CMK (cell line): ENCODE measurements around the gene ZNF277.
"Not testable (repeated sequence)": the region's sequence is repeated elsewhere in the genome, so short reads cannot be mapped to it uniquely, and the experiment has no call there.

Source experiments
- DNase-seq: peaks from one replicate; pipeline ENCODE4 v3.0.0-alpha.2; 2010; ENCODE audit warnings: low read depth

ZNF277 gene

DNA sequence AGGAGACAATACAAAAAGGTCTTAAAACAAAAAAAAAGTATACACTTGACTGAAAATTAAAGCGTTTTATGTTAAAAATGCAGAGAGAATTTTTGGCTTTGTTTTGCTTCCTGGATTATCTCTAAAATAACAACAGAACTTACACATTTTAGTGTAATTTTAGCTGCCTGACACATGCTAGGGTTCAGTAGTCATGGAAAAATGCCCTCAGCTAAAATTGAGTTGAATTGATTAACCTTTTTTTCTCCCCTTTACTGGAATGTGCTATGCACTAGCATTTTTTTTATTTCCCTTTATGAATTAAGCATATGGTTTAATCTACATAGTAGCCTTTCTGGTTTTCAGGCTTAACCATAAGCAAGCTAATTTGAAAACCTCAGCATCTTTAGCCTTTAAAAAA, 89.9 kb downstream of the ZNF277 start:
- DNase-seq = no peak

DNA sequence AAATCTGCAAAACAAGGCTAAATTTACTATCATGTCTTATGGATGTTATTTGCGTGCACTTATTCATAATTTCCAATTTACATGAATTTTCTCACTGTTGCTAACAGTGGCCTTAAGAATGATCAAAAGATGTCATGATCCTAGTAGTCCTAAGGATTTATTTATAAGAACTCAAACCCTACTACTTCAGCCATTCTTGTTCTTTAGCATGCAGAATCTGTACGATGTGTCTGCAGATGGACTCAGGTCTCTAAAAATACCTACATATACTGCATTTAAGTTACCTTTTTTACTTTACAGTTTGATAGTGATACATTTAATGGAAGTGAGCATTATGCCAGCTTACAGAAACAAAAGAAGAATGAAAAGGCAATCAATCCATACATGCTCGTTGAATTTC, 91.2 kb downstream of the ZNF277 start:
- DNase-seq = no peak

DNA sequence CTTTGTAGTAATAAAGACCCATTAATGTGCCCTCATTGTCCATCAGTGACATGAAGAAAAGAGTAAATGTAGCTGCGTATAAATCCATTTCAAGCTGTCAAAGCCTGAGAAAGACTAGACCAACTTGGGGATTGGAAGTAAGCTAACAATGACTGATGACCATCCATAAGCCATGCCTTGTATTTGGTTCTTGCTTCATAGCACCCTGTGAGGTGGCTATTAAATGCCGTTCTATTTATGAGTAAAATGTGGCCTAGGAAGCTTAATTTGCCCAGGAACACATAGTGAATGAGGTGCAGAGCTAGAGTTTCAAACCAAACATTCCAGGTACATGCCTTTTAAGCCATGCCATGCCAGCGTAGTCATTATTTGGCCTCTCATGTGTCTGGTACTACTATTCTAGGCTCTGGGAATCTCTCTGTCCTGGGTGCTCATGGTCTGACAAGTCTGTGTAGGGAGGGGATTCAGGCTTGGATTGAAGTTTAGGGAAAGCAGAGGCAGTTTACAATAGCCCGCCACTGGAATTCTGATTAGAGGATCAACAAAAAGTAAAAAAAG, 92.1 kb downstream of the ZNF277 start:
- DNase-seq = no peak

DNA sequence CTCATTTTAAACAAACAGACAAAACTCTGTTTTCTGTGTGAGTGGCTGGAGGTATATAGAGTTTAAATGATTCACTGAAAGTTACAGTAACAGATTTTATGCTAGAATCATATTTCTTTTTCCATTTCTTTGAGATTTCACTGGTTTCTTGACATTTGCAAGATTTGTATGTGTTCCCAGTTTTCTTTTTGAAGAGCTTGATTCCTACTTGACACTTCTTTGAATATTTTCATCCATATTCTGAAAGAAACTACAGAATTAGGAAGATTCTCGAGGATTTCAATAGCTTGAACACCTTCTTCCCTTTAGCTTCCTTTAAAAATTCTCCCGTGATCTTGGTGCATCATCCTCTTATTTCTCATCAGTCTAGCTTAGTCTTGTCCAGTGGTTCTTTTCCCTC, 93.6 kb downstream of the ZNF277 start:
- no peak for DNase-seq

DNA sequence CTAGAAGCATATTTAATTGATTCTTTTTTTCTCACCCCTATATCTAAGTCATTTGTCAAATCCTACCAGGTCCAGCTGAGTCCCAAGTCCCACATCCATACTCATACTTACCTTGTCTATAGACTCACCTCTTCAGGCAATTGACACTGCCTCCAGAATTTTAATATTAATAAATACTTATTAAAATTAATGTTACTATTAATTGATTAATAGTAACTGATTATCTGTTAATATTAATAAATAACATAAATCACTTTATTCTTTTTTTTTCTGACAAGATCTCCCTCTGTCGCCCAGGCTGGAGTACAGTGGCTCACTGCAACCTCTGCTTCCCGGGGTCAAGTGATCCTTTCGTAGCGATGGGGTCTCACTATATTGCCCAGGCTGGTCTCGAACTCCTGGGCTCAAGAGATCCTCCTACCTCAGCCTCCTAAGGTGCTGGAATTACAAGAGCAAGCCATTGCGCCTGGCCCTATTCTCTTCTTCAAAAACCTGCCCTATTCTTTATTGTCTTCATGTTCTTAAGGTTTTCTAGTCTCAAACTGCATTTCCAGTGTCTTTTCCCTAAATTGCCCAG, 94.4 kb downstream of the ZNF277 start:
- DNase-seq = no peak

DNA sequence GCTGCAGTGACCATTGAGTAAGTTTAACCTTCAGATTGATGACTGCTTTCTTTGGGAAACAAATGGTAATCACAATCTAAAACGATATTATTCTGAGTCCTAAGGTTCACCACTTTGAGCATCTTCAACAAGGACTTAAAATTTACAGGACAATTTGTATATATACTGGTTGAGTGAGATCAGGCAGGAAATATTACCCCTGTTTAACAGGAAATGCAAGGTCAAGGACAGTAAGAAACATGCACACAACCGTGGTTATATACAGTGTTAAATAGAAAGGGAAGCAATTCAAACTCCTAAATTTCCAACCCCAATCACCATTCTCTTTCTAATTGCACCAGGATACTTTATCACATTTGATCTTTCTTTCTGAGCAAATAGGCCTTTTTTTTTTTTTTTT, 96.1 kb downstream of the ZNF277 start:
- DNase-seq = no peak

DNA sequence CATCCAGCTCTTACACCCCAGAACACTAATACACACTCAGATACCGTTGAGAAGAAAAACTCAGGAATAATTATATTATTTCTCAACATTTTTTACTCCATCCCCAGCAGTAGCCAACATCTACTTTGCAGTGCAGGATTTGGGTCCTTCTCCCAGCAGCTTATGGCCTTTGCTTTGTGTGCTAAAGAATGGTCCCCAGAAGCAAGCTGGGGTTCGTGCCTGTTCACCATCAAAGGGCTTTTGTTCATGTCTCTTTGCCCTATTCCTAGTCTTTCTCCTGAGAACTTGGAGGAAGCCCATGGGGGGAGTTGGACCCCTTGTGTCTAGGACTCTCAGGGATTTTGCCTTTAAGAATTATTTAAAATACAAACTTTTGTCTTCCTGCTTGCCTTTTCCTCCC, 100.4 kb downstream of the ZNF277 start:
- DNase-seq = no peak

DNA sequence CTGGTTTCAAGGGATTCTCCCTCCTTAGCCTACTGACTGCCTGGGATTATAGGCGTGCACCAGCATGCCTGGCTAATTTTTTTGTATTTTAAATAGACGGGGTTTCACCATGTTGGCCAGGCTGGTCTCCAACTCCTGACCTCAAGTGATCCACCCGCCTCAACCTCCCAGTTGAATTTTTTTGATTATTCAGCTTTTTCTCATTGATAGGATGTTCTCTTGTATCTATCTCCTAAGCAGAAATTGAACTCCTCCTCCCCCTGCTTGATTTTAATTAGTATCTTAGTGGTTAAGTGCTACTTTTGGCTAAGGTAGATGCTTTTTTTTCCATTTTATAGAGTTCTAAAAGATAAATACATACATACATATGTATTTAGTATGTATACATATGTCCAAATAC, 101.0 kb downstream of the ZNF277 start:
- no peak for DNase-seq

DNA sequence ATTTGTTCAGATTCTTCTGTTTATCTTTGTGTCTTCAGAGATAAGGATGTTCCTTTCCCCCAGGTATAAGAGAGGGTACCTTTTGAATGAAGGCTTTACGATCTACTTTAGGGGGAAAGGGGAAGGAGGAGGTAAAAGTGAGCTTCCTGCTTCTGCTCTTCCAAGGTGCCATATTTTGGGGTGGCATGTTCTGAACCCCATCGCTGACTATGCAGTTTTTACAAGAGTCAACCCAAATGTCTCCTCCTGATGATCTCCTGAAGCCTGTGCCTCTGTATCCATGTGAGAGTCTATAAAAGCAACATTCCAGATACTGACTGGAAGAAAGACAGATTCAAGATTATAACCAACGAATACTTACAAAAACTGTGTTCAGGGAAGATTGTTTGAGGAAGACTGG, 102.5 kb downstream of the ZNF277 start:
- DNase-seq = no peak

DNA sequence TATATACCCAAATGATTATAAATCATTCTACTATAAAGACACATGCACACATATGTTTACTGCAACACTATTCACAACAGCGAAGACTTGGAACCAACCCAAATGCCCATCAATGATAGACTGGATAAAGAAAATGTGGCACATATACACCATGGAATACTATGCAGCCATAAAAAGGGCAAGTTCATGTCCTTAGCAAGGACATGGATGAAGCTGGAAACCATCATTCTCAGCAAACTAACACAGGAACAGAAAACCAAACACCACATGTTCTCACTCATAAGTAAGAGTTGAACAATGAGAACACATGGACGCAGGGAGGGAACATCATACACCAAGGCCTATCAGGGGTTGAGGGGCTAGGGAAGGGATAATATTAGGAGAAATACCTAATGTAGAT, 110.3 kb downstream of the ZNF277 start:
- not testable (repeated sequence) for DNase-seq

DNA sequence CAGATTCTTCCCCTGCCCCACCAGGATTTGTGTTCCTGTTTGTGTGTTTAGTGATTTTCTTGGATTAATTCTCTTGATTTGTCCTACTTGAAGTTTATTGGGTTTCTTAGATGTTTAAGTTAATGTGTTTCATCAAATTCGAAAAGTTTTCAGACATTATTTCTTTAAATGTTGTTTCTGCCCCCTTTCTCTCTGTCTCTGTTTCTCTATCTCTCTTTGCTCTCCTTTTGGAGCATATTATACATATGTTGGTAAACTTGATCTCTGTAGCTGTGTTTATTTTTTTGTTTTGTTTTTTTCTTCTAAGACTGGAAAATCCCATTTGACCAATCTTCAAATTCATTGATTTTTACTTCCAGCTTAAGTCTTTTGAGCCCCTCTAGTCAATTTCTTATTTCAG, 115.6 kb downstream of the ZNF277 start:
- no peak for DNase-seq

DNA sequence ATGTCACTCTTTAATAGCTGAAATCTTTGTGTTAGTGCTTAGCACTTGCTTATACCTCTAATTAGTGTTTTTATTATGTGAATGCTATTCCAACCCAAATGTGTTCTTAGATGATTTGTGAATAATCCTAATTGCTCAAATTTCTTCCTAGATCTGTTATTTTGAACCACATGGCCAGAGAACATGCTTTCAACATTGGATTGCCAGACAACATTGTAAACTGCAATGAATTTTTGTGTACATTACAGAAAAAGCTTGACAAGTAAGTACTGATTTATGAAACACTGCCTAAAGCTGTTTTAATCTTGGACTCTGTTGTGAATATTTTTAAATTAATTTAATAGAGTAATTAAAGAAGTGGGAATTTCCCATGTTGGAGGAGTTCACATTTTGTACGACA, 121.1 kb downstream of the ZNF277 start:
- no peak for DNase-seq

DNA sequence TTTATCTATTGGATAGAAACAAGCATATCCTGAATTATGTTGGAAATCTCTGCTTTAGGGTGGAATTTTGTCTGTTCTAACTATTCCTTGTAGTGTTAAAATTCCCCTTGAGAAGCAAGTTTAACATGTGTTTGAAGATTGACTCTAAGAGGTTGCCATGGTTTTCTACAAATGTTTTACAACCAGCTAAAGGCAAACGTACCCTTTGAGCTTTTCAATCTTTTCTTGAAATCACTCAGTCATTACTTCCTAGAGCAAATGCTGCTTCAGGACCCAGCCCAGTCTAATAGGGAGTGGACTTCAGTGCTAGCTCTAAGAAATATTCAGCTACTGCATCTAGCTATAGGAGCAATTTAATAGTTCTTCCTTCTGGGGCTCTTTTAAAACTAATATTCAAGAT, 125.0 kb downstream of the ZNF277 start:
- no peak for DNase-seq

DNA sequence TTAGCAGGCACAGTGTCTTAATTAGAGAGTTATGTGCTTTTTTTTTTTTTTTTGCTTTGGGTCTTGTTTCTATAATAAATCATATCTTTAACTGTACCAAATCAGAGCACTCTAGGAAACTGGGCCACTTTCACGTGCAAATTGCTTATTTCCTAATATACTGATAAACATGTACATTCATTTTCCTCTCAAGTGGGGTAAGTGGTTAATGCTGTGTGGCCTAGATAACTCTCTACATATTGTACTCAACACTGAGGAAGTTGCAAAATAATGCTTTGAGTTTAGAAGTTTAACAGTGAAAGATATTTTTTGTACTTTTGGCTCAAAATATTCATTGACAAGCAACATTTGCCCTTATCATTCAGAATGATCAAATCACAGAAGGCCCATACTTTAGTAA, 127.9 kb downstream of the ZNF277 start:
- DNase-seq = no peak

DNA sequence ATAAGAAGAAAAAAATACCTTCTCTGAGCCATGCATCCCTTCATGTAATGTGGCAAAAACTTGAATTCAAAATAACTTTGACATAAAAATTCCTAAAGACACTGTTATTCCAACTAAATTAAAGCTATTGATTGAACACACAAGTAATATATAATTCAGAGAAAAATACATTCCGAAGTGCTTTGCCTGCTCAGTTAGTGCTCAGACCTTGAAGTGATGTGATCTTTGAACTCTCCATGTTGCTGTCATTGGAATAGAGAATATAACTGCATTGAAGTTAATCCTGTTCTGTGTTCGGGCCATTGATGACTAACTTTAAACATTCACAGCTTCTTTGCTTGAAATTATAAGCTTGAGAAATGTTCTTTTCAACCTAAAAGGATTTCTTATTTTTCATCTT, 129.8 kb downstream of the ZNF277 start:
- DNase-seq = no peak

DNA sequence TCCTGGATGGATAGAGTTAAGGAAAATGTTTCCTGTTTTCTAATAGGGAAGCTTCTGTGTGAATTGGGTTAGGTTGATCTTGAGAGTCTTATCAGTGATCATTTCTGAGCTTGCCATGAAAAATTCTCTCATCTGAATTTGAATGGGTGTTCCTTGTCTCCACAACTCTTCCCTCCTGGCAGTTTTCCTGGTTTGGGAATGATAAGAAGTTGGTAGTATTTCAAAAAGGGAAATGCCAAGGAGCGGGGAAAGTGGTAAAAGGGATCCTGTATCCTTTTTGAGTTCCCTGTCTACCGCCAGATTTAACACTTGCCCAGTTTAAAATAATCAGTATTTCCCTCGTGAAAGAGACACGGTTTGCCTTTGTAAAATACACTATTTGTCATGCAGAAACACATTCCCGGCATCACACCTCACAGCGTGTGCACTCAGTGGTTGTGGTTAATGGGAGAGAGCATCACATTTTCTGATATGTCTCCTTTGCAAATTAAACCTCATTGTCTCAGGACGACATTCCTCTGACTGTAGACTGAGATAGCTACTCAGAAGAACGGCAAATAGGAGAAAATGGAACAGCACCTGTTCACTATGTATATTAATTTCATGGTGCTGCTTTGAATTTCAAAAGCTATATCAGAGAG, 130.6 kb downstream of the ZNF277 start:
- no peak for DNase-seq

DNA sequence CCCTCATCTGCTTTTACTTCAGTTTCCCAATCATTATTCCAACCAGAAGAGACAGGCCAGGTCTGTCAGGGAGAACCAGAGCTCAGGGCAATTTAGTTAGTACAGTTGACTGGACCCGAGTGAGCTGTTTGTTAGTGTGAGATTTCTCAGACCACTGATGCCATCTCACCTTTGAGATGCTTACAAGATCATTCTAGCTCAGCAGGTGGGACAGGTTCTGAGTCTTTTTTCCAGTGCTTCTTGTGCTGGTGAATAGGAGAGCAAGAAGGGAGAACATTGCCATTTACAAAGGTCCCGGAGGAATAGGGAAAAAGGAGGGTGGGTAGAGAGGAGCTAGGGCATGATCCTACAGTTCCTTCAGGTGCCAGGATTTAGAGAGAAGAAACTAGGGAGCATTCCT, 131.4 kb downstream of the ZNF277 start:
- no peak for DNase-seq

DNA sequence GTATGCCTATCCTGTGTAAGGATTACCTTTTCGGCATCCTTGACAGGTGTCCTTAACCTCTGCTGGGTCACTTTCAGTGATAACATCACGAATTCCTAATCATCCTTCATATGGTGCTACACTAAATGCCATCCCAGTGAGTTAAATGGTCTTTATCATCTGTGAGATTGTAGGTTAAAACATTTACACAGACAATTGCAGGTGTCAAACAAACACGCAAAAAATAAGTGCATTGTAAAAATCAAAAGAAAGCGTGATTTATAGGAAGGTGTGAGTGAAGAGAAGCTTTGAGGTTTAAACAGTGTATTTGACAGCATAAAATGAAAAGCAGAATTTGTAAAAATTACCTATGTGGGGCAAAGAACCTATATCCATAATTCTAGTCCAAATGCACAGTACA, 132.3 kb downstream of the ZNF277 start:
- DNase-seq = no peak

DNA sequence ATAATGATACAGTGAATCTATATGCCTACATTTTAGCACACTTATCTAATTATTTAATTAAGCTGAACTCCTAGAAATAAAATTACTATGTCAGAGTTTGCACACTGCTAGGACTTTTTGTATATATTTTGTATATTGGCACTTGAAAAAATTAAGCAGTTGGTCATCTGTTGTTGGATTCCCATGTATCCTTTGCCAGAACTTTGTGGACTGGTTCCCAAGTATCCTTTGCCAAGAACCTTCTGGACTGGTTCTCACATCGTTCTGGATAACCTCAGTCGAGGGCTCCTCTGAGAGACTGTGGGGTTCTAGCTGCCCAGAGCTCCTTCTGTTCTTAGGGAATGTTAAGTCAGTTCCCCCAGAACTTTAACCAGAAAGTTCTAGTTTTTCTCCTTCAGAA, 135.0 kb downstream of the ZNF277 start:
- no peak for DNase-seq

DNA sequence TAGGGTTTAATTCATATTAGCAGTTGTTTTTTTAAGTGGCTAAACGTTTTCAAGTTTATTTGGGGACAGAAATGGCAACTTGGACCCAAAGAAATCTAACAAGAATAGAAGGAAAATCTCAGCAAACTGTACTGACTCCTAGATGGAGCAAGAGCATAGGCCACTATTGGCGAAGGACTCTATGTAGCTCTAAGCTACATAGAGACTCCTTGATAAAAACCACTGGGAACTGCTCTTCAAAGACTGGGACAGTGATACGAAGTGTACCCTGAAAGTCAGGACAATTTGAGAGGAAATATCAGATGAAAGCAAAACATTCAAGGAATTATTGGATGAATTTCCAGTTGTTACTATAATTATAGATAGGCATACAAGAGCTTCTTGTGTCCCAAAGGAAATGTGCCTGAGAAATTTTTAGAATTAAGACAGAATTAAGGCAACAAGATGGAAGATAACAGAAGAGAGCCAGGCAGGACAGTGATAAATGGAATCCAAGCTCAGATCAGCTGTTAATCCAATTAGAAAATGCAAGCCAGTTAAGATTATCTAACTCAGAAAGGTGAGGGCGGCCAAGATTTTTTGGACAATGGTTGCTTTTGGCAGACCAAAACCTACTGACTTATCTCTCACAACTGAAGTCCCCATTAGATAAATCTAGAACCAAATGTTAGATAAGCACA, 140.0 kb downstream of the ZNF277 start:
- no peak for DNase-seq

DNA sequence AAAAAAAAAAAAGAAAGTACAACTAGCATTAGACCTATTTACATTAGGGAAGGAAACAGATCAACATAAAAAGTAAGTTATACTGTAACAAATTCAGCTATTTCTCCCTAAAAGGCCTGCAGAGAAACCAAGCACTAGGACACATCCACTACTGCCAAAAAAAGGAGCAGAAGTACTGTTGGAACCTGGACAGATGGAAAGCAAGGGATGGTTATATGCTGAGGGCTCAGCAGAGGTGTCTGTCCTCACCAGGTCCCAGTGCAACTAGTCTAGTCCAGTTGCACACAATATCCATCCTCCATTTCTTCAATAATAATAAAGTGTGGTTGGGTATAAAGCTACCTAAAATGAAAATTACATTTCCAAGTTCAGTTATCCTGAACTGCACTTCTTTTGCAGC, 140.6 kb downstream of the ZNF277 start:
- no peak for DNase-seq

DNA sequence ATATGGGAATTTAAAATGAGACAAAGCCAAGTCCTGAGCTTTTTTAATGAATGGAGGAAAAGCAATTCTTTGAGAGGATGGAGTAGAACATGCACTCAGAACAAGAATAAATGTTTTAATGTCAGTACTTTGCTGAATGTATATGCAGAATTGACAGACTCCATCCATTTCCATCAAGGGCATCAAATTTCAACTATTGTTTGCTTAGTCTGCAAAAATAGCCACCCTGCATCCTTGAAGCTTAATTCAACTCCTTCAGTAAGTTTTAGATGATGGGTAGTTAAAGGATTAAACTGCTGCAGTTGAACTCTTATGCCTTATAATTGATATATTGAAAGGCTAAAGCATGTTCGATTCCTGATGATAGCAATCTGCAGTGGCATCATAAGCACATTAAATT, 144.1 kb downstream of the ZNF277 start:
- no peak for DNase-seq

DNA sequence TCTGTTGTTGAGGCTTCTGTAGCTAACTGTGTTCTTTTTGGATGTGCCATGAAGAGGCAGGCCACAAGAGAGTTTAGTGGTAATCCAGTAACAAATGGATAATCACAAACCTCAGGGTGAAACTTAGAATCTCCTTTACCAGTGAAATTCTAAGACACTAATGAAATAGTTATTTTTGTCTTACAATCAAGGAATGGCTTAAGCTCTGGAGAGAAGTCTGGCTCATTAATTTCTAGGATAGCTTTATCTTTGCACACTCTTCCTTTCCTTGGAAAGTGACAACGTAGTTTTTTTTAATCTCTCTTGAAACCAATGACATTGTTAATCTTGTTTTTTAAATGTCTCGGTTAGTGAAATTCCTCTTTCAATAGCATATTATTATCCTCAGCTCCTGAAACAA, 150.1 kb downstream of the ZNF277 start:
- no peak for DNase-seq

DNA sequence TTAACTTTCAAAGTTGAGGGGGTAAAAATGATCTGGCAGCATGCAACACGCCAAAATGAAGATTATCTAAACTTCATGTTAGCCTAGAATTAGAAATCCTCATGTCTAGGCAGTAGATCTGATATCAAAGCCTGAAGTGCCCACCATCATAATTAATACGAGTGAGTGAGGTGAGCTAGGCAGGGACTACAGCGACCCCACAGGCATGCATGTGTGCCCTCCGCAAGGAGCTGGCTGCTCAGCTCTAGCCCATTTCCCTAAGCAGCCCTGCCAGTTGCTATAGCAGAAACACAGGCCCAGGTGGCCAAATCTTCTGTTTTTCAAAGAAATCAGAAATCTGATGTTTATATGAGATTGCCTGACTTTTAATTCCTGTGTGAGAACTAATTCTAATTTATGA, 150.6 kb downstream of the ZNF277 start:
- no peak for DNase-seq
